A673 (cell line): ENCODE data around the gene PIP4K2C. TPM values are rescaled to one million over a fixed set of nuclear protein-coding genes. Genes with fewer than 3 reads are reported as not detected.

Experiments used
- Bru-seq: library from RNA; stranded (reverse); fragments of 400-500 nt; gene quantifications from one replicate; lab custom pipeline; 2021; lab: Mats Ljungman, UMichigan
- BruChase-seq, 2 experiments: library from RNA; stranded (reverse); fragments of 400-500 nt; gene quantifications; one replicate each; lab custom pipeline; 2021; lab: Mats Ljungman, UMichigan
- BruUV-seq: library from RNA; stranded (reverse); fragments of 400-500 nt; replicated peaks from 2 replicates; lab custom pipeline; 2021; lab: Mats Ljungman, UMichigan
- CTCF ChIA-PET: fragments of 300-600 bp; sonication (Branson Sonifier 250); formaldehyde crosslinking; loops from one replicate; lab custom pipeline; 2022; ENCODE audit warnings: antibody characterized with exemption; lab: Charles Lee
- POLR2A ChIA-PET: fragments of 300-600 bp; sonication (Branson Sonifier 250); formaldehyde crosslinking; loops from one replicate; lab custom pipeline; 2022; ENCODE audit warnings: antibody characterized with exemption; ENCODE audit not compliant: low non-redundant PET; lab: Charles Lee
- DNase-seq: peaks from one replicate; pipeline ENCODE4 v3.0.0-alpha.2; 2015; ENCODE audit warnings: low spot score
- H3K27ac ChIP-seq: fragments of 200-600 bp; sonication (generic); 2 replicates; pipeline ENCODE4 v1.5.1; 2016; ENCODE audit warnings: mixed run types, low read depth, mild to moderate bottlenecking, mixed read lengths, antibody characterized with exemption, low read length; ENCODE audit not compliant: poor library complexity, severe bottlenecking
- H3K27me3 ChIP-seq: fragments of 200-600 bp; sonication (generic); replicated peaks from 2 replicates; pipeline ENCODE4 v1.6.1; 2017; ENCODE audit warnings: mixed run types, low read depth, mild to moderate bottlenecking, mixed read lengths, antibody characterized with exemption, low read length; ENCODE audit not compliant: insufficient read depth, poor library complexity
- H3K36me3 ChIP-seq: fragments of 200-600 bp; sonication (generic); 2 replicates; pipeline ENCODE4 v1.6.1; 2016; ENCODE audit warnings: mixed run types, mild to moderate bottlenecking, mixed read lengths, antibody characterized with exemption, low read length; ENCODE audit not compliant: insufficient read depth, poor library complexity, severe bottlenecking
- H3K4me1 ChIP-seq: fragments of 200-600 bp; sonication (generic); 2 replicates; pipeline ENCODE4 v1.6.1; 2017; ENCODE audit warnings: mixed run types, mild to moderate bottlenecking, mixed read lengths, antibody characterized with exemption, low read length; ENCODE audit not compliant: insufficient read depth, poor library complexity, severe bottlenecking
- H3K4me3 ChIP-seq: fragments of 200-600 bp; sonication (generic); 2 replicates; pipeline ENCODE4 v1.5.1; 2016; ENCODE audit warnings: low read depth, mixed run types, mild to moderate bottlenecking, mixed read lengths, low read length; ENCODE audit not compliant: poor library complexity, severe bottlenecking
- H3K9me3 ChIP-seq: fragments of 200-600 bp; sonication (generic); 2 replicates; pipeline ENCODE4 v1.6.1; 2016; ENCODE audit warnings: mixed run types, low read depth, mild to moderate bottlenecking, mixed read lengths, antibody characterized with exemption, low read length; ENCODE audit not compliant: poor library complexity, severe bottlenecking
- CTCF ChIP-seq: fragments of 300-800, 200-600 bp; sonication (generic); conservative IDR thresholded peaks from 2 replicates; pipeline ENCODE4 v1.5.1; 2017; ENCODE audit warnings: low read depth, mild to moderate bottlenecking, antibody characterized with exemption, low read length, moderate library complexity, mixed read lengths
- EZH2 ChIP-seq: fragments of 200-600 bp; sonication (generic); IDR thresholded peaks from 2 replicates; pipeline ENCODE4 v1.6.1; 2017; ENCODE audit warnings: borderline replicate concordance, low read depth, mild to moderate bottlenecking, mixed read lengths, antibody characterized with exemption, low read length; ENCODE audit not compliant: poor library complexity, severe bottlenecking
- intact Hi-C: fragments of 100-400 bp; cut with micrococcal nuclease; formaldehyde crosslinking; loops from one replicate; pipeline ENCODE4 v1.10.0; 2022; ENCODE audit not compliant: unreplicated experiment
- long read RNA-seq: library from polyadenylated mRNA; stranded (forward); transcript quantifications from one replicate; pipeline ENCODE4 v2.0.0, GENCODE V29; 2022
- total RNA-seq: library from RNA; stranded (reverse); gene quantifications from 2 replicates; pipeline ENCODE4 v1.2.3, GENCODE V29; 2021

Gene PIP4K2C
- total RNA-seq (34.9 and 35.4 TPM in 2 replicates), Bru-seq, nascent RNA (percentile 62 among the genes with signal in this experiment), BruChase-seq, experiment 1, labeled RNA remaining after a 2-hour chase (percentile 78 among the genes with signal in this experiment), BruChase-seq, experiment 2, labeled RNA remaining after a 6-hour chase (percentile 90 among the genes with signal in this experiment)
- long read RNA-seq, transcript PIP4K2C-201 (10 exons, 2,924 nt) = major isoform, 65 of 90 reads
- long read RNA-seq, partial matches to known transcripts = 12 of 90 reads
- long read RNA-seq, other reads (novel, unspliced or antisense) = 11 of 90 reads

- ChIA-PET POLR2A (no interaction called here), CTCF (interaction anchor here (2.6 kb wide), 1 partner anchor 8 kb away, joined by 13 read pairs; no protein-coding TSS in a partner anchor)
- no TSS peak for BruUV-seq
- intact Hi-C loops = no loop called here
- DNase-seq = peak; percentile 61
- Histone ChIP-seq H3K27me3 (peaks cover 4% of the 10 kb centered on the region), H3K4me3 (peak within 1 kb of the TSS; percentile 82), H3K36me3 (no peaks in the 10 kb centered on the region), H3K9me3 (no peaks in the 10 kb centered on the region), H3K4me1 (peaks cover 7% of the 10 kb centered on the region), H3K27ac (peak within 1 kb of the TSS; percentile 48)
- TF ChIP-seq EZH2 = no peak
- no peak for TF ChIP-seq CTCF
Measured at GRCh38 chr12:57590864-57591781, at the start of gene PIP4K2C. TSS of gene PIP4K2C (plus strand) at chr12:57591192. CDS start at chr12:57591290, 98 bp downstream.

GRCh38 chr12:57541717-57542116 is 49.3 kb upstream of the PIP4K2C start:
- Histone ChIP-seq H3K27ac (no peak overlapping the region), H3K9me3 (no peaks in the 10 kb centered on the region), H3K4me1 (peaks cover 13% of the 10 kb centered on the region), H3K27me3 (no peaks in the 10 kb centered on the region), H3K36me3 (peaks cover 9% of the 10 kb centered on the region), H3K4me3 (no peak overlapping the region)
- no peak for TF ChIP-seq CTCF
- TF ChIP-seq EZH2 = no peak
- intact Hi-C loops = no loop called here
- BruUV-seq = no TSS peak
- CTCF ChIA-PET = no interaction called here
- POLR2A ChIA-PET = no interaction called here
- DNase-seq = no peak

- peaks cover 9% of the 10 kb centered on the region for H3K36me3 ChIP-seq
- TF ChIP-seq EZH2 (no peak), CTCF (no peak)
- intact Hi-C loops = no loop called here
- peaks cover 13% of the 10 kb centered on the region for H3K4me1 ChIP-seq
- DNase-seq = peak; percentile 48
- no peaks in the 10 kb centered on the region for H3K9me3 ChIP-seq
- no peaks in the 10 kb centered on the region for H3K27me3 ChIP-seq
- ChIA-PET CTCF (interaction anchor here (0.5 kb wide), 1 partner anchor 858 kb away, joined by 11 read pairs; no protein-coding TSS in a partner anchor), POLR2A (no interaction called here)
- no TSS peak for BruUV-seq
- H3K4me3 ChIP-seq = no peak overlapping the region
- no peak overlapping the region for H3K27ac ChIP-seq
Measured at GRCh38 chr12:57543581-57543980, 47.4 kb upstream of the PIP4K2C start.
